IPS-NIHi7 (cell line): ENCODE data around the gene RIPOR3.
A peak's percentile ranks its signal among the peaks of the same experiment; 100 is the strongest.
"Not testable (repeated sequence)": the region's sequence is repeated elsewhere in the genome, so short reads cannot be mapped to it uniquely, and the experiment has no call there.

Experiments used
- DNase-seq: peaks from one replicate; pipeline ENCODE4 v3.0.0; 2012; ENCODE audit warnings: mixed read lengths; ENCODE audit errors: extremely low spot score

The RIPOR3 gene

GRCh38 chr20:50608750-50609104, 82.6 kb downstream of the RIPOR3 start:
- no peak for DNase-seq

DNA sequence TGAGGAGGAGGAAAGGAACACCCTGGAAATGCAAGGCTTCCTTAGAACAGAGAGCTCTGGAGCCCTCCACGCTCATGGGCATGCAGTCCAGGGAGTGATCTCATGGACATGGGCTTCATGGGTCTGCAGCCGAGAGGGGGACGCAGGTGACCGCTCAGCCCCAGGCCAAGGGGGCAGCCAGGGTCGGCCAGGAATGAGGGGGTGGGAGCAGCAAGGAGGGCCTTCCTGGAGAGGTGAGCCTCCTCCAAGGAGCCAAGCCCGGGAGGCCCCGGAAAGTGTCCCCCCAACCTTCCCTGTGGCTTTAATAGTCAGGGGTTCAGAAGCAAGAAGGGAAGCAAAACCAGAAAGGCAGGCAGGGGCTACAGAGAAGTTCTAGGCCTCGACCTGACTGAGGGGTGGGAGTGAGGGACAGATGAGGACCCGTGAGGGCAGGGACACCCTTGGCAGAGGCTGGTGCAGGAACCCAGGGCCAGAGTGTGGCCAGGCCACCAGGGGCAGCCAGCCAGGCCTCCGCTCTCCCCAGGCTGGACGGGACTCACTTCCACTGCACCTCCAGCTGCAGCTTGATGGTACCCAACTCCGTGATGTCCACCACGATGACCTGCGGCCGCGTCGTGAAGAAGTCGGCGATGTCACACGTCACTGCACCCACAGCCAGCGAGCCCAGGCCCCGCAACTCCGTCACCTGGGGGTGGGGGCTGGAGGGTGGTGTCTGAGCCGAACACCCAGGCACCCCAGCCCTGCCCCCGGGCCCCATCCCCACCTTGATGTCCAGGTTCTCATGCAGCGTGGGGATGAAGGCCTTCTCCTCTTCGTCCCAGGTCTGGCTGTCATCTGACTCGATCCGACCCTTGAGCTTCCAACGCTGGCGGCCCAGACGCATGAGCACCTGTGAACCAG, 83.2 kb downstream of the RIPOR3 start:
- no peak for DNase-seq

- DNase-seq, result no peak
Observed at GRCh38 chr20:50607436-50607835, 83.9 kb downstream of the RIPOR3 start.

DNA sequence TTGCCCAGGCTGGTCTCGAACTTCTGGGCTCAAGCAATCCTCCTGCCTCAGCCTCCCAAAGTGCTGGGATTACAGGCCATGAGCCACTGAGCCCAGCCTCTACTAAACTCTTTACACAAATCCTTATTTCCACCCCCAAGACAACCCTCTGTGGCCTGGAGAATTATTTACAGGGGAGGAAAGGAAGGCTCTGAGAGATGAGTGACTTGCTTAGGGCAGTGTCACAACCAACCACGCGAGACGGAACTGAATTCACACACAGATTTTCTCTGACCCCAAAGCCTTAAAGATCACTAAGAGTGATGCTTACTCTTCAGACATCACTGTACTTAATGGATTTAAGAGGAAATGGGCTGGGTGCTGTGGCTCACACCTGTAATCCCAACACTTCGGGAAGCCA, 86.2 kb downstream of the RIPOR3 start:
- DNase-seq, result no peak

DNA sequence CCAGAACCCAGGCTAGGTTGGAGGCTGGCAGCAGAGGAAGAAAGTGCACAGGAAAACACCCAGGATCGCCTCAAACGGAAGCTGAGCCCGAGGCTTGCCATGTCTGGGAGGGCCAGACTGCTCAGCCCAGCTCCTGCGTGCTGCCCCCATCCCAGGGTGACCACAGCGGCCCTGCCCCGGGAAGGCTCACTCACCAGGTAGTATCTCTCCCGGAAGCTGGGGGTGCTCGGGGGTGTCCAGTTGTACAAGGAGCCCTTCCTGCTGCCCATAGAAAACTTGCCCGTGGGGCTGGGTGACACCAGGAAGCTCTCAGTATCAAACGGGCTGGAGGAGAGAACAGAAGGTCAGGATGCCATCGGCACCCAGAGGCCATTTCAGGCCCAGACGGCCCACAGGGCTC, 86.9 kb downstream of the RIPOR3 start:
- DNase-seq, result no peak

- DNase-seq, result no peak
Observed at GRCh38 chr20:50602432-50603088, 88.8 kb downstream of the RIPOR3 start.

- no peak for DNase-seq
Observed at GRCh38 chr20:50601511-50602431, 89.6 kb downstream of the RIPOR3 start.

GRCh38 chr20:50600281-50600895, 91.0 kb downstream of the RIPOR3 start:
- no peak for DNase-seq

DNA sequence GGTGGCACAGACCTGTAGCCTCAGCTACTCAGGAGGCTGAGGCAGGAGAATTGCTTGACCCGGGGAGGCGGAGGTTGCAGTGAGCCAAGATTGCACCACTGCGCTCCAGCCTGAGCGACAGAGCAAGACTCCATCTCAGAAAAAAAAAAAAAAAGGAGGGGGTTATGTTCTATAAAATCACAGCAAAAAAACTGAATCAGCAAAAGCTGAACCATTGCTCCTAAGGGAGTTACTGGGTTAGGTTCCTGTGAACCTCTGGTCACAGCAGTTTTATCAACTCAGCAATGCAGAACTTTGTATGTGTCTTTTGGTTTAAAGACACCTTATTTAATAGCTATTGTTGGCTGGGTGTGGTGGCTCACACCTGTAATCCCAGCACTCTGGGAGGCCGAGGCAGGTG, 92.6 kb downstream of the RIPOR3 start:
- DNase-seq, result not testable (repeated sequence)

- DNase-seq, result no peak
Observed at GRCh38 chr20:50598074-50598473, 93.3 kb downstream of the RIPOR3 start.

- DNase-seq, result no peak
Observed at GRCh38 chr20:50597406-50597969, 93.9 kb downstream of the RIPOR3 start.

DNA sequence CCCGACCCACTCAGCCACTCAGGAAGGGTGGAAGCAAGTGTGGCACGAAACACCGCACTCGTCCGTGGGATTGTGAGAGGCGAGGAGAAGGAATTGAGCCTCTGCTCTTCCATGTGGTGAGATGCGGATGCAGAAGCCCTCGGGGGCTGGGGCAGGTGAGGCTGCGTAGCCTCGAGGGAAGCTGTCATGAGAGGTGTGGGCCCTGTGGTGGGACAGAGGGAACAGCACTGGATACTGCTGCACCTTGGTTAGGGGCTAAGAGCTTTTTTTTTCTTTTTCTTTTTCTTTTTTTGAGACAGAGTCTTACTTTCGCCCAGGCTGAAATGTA, 94.7 kb downstream of the RIPOR3 start:
- no peak for DNase-seq

DNA sequence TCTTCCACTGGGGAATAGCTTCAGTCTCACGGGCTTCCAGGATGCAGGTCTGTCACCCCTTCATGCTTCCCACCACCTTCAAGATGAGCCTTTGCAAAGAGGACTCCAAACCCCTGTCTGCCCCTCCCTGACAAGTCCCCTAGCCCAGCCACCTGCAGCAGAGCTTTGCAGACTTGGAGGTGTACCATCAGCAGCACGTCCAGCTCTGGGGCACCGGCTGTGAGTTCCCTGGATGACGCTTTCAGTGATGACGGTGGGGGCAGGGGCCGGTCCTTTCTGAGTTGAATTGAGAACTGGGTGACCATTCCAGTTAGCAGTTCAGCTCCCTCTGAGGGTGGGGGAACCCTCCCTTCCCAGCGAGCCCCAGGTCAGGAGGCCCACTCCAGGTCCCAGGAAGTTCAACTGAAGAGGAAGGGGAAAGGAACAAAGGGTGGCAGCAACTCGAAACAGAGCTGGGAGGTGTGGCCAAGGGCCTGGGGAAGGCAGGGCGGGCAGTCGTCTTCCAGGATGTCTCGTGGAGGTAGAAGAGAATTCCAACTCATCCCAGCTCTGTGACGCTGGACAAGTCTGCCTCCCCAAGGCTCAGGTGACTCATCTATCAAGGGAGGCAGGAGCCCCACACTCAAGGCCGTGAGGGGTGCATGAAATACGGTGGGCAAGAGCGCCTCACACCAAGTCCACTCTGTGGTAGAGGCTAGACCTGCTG, 95.2 kb downstream of the RIPOR3 start:
- DNase-seq, result no peak

DNA sequence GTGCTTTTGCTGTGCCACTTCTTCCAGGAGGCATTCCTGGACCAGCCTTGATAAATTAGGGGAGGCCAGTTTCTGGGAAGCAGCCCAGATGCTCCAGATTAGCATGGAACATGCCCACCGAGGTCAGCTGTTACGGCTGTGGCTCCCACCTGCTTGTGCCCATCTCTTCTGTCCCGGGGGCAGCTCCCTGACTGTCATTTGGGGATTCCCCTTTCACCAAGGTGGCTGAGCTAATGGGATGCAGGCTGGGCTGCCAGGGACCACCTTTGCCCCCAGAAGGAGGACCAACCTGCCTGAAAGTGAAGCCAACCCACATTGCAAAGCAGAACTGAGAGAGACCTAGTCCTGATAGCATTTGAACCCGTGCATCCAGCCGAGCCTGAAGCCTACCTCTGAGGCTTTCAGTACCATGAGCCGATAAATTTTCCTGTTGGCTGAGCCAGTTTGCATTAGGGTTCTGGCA, 95.9 kb downstream of the RIPOR3 start:
- no peak for DNase-seq

GRCh38 chr20:50594591-50595432, 96.5 kb downstream of the RIPOR3 start:
- peak; percentile 45 for DNase-seq

DNA sequence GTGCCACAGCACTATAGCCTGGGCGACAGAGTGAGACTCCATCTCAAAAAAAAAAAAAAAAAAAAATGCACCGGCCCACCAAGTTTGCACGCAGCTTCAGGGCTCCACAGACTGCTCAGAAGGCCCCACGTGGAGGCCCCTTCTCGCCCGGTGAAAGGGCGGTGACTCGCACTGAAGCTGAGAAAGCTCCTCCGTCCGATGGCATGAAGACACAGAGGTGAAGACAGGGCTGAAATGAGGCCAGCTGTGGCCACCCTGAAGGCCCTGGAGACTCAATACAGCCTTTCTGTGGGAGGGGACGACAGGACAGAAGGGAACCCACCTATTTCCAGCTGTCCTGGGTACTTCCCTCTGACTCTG, 97.1 kb downstream of the RIPOR3 start:
- no peak for DNase-seq

- no peak for DNase-seq
Observed at GRCh38 chr20:50593005-50593335, 98.4 kb downstream of the RIPOR3 start.

DNA sequence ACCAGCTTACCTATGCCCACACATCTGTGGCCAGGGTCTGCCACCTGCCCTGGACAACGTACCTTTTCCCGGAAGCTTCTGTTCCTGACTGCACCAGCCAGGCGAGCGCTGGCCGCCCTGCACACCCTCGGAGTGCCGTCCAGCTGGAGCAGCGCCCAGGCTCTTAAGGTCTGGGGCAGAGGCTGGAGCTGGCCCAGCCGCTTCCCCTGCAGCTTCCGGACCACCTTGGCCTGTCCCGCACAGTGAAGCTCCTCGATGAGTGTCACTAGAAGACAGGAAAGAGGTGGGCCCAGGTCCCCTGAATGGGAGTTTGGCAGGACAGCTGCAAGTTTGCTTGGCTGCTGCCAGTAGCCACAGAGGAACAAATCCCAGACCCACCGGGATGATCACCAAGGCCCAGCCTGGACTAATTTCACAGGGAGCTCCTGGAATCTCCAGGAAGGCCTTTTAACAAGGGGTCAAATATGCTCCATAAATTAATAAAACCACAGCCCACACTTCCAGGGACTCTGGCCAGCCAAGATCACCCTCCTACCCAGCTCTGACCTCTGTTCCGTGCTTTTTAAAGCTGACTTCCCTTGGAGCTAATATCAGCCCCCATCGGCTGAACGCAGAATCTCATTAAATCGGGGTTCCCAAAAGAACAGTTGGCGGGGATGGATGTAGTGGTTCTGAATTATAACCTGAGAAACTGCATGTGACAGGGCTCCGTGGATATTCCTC, 98.9 kb downstream of the RIPOR3 start:
- DNase-seq, result no peak

- DNase-seq, result no peak
Observed at GRCh38 chr20:50591233-50591852, 100.0 kb downstream of the RIPOR3 start.
